ENCODE data around the gene SPCS3.
"Not testable (repeated sequence)": the region's sequence is repeated elsewhere in the genome, so short reads cannot be mapped to it uniquely, and the experiment has no call there.

The SPCS3 gene

DNA sequence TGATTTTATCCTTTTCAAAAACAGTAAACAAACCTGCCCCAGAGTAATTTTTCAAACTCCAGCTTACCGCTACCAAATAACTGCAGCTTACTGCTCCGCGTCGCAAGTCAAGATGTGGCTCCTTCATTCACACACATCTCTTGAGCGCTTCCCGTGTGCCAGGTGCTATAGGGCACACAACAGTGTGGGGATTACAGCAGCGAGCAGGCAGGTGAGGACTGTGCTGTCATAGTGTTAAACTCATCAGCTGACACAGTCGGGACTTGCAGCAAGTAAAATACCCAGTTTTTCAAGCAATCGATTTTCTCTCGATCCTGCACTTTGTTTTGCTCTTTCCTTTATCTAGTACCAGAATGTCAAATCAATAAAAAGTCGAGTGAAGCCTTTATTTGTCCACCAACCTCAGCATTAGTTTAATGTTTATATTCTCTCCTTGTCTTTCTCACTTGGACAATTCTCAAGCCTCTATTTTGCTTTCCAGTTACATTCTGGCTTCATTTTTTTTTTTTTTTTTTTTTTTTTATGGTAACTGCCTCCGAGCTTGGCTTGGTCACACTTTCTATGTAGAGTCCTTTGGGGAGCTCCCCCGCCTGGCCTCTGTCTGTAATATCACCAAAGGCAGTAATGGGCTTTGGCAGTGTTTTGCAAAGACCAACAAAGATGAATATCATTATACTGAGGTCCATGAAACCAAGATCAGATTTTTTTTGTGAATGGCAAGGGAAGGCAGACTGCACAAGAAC, 42.4 kb upstream of the SPCS3 start:
- Histone ChIP-seq H3K36me3 (ENCODE audit: insufficient read depth, low read length) (no peaks in the 10 kb centered on the region), H3K27me3 (ENCODE audit: insufficient read depth, low read length, poor library complexity) (peaks cover 7% of the 10 kb centered on the region), H3K27ac (ENCODE audit: low read length) (no peak overlapping the region), H3K4me2 (ENCODE audit: insufficient read depth, low read length) (no peak overlapping the region), H3K9me3 (ENCODE audit: insufficient read depth, low read length, severe bottlenecking) (no peaks in the 10 kb centered on the region), H4K20me1 (ENCODE audit: insufficient read depth, low read length) (no peaks in the 10 kb centered on the region), H2AFZ (ENCODE audit: low read depth, low read length) (no peak overlapping the region), H3K79me2 (ENCODE audit: insufficient read depth, low read length) (no peaks in the 10 kb centered on the region), H3K4me1 (ENCODE audit: insufficient read depth, low read length) (no peaks in the 10 kb centered on the region), H3K4me3 (ENCODE audit: low read depth in 1 of 2, low read length in 2 of 2) (no peak overlapping the region), H3K9ac (ENCODE audit: low read depth, low read length) (no peak overlapping the region)
- ATAC-seq (ENCODE audit: insufficient read depth, low read depth) (0 out of 3 replicates have a peak, but pooled peaks have one; percentile 47), DNase-seq (peak; percentile 21)
- TF ChIP-seq EZH2 (IDR thresholded peaks at IDR 0.05; ENCODE audit: borderline replicate concordance, low read depth, low read length, severe bottlenecking): no peak
- TF ChIP-seq, protein P1, sequence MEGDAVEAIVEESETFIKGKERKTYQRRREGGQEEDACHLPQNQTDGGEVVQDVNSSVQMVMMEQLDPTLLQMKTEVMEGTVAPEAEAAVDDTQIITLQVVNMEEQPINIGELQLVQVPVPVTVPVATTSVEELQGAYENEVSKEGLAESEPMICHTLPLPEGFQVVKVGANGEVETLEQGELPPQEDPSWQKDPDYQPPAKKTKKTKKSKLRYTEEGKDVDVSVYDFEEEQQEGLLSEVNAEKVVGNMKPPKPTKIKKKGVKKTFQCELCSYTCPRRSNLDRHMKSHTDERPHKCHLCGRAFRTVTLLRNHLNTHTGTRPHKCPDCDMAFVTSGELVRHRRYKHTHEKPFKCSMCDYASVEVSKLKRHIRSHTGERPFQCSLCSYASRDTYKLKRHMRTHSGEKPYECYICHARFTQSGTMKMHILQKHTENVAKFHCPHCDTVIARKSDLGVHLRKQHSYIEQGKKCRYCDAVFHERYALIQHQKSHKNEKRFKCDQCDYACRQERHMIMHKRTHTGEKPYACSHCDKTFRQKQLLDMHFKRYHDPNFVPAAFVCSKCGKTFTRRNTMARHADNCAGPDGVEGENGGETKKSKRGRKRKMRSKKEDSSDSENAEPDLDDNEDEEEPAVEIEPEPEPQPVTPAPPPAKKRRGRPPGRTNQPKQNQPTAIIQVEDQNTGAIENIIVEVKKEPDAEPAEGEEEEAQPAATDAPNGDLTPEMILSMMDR (IDR thresholded peaks at IDR 0.05; ENCODE audit: borderline replicate concordance, extremely low read depth, low read length, poor library complexity, severe bottlenecking): peak; percentile 38

DNA sequence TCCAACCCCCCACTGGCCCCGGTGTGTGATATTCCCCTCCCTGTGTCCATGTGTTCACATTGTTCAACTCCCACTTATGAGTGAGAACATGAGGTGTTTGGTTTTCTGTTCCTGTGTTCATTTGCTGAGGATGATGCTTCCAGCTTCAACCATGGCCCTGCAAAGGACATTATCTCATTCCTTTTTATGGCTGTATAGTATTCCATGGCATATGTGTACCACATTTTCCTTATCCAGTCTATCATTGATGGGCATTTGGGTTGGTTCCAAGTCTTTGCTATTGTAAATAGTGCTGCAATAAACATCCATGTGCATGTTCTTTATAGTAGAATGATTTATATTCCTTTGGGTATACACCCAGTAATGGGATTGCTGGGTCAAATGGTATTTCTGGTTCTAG, 40.2 kb upstream of the SPCS3 start:
- H4K20me1 ChIP-seq (ENCODE audit: insufficient read depth, low read length); H2AFZ ChIP-seq (ENCODE audit: low read depth, low read length); H3K27me3 ChIP-seq (ENCODE audit: insufficient read depth, low read length, poor library complexity); H3K9ac ChIP-seq (ENCODE audit: low read depth, low read length); H3K36me3 ChIP-seq (ENCODE audit: insufficient read depth, low read length); H3K4me2 ChIP-seq (ENCODE audit: insufficient read depth, low read length); H3K9me3 ChIP-seq (ENCODE audit: insufficient read depth, low read length, severe bottlenecking); H3K4me3 ChIP-seq (ENCODE audit: low read depth in 1 of 2, low read length in 2 of 2); H3K27ac ChIP-seq (ENCODE audit: low read length); DNase-seq; H3K79me2 ChIP-seq (ENCODE audit: insufficient read depth, low read length); H3K4me1 ChIP-seq (ENCODE audit: insufficient read depth, low read length); ATAC-seq (ENCODE audit: insufficient read depth, low read depth): not testable (repeated sequence)

DNA sequence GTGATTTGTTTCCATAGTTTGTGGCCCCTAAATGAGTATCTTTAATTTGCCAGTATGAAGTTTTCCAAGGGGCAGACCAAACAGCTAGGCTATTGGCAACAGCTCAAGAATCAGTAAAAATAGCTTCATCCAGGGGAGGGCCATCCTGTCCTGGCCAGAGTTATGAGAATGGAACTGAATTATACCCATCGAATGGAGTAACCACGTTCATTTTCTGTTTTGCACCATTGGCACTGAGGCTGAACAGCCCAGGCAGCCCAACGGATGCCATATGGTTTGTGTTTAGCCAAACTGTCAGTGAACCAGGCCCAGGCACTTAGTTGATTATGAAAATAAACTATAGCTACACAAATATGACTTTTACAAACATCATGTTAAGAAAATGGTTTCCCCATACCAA, 33.0 kb upstream of the SPCS3 start:
- ATAC-seq (ENCODE audit: insufficient read depth, low read depth) (no peak), DNase-seq (no peak)
- no peaks in the 10 kb centered on the region for H3K9me3 ChIP-seq (ENCODE audit: insufficient read depth, low read length, severe bottlenecking)
- TF ChIP-seq, protein P1 (IDR thresholded peaks at IDR 0.05; ENCODE audit: borderline replicate concordance, extremely low read depth, low read length, poor library complexity, severe bottlenecking): no peak
- TF ChIP-seq EZH2 (IDR thresholded peaks at IDR 0.05; ENCODE audit: borderline replicate concordance, low read depth, low read length, severe bottlenecking): no peak
- no peaks in the 10 kb centered on the region for H3K4me1 ChIP-seq (ENCODE audit: insufficient read depth, low read length)
- H3K36me3 ChIP-seq (ENCODE audit: insufficient read depth, low read length): no peaks in the 10 kb centered on the region
- H3K4me3 ChIP-seq (ENCODE audit: low read depth in 1 of 2, low read length in 2 of 2): no peak overlapping the region
- no peak overlapping the region for H3K27ac ChIP-seq (ENCODE audit: low read length)
- H4K20me1 ChIP-seq (ENCODE audit: insufficient read depth, low read length): no peaks in the 10 kb centered on the region
- no peak overlapping the region for H3K9ac ChIP-seq (ENCODE audit: low read depth, low read length)
- H3K79me2 ChIP-seq (ENCODE audit: insufficient read depth, low read length): no peaks in the 10 kb centered on the region
- peaks cover 16% of the 10 kb centered on the region for H3K27me3 ChIP-seq (ENCODE audit: insufficient read depth, low read length, poor library complexity)
- H2AFZ ChIP-seq (ENCODE audit: low read depth, low read length): no peak overlapping the region
- no peak overlapping the region for H3K4me2 ChIP-seq (ENCODE audit: insufficient read depth, low read length)

DNA sequence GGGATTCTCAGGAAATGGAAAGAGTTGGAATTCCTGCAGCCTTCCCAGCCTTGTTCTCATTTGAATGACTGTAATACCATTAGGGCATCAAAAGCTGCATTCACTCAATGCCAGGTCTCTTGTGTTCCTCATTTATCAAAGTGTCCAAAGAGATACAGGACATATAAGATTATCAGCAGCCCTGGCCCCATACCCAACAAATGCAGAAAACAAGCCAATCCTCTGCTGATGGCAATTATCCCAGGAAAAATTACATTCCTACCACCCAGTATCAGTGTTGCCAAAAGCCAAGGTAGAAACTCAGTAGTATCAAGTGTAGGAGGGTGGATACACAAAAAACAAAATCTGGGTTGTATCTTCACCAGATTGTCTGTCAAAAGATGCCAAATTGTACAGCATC, 32.2 kb upstream of the SPCS3 start:
- Histone ChIP-seq H3K27ac (ENCODE audit: low read length) (no peak overlapping the region), H3K4me3 (ENCODE audit: low read depth in 1 of 2, low read length in 2 of 2) (no peak overlapping the region)
- ATAC-seq (ENCODE audit: insufficient read depth, low read depth): no peak

More for the DNA sequence above, 32.2 kb upstream of the SPCS3 start:
- H3K4me1 ChIP-seq (ENCODE audit: insufficient read depth, low read length): no peaks in the 10 kb centered on the region
- H3K9me3 ChIP-seq (ENCODE audit: insufficient read depth, low read length, severe bottlenecking): no peaks in the 10 kb centered on the region
- no peak for TF ChIP-seq EZH2 (IDR thresholded peaks at IDR 0.05; ENCODE audit: borderline replicate concordance, low read depth, low read length, severe bottlenecking)
- TF ChIP-seq, protein P1 (IDR thresholded peaks at IDR 0.05; ENCODE audit: borderline replicate concordance, extremely low read depth, low read length, poor library complexity, severe bottlenecking): no peak
- H3K4me2 ChIP-seq (ENCODE audit: insufficient read depth, low read length): no peak overlapping the region
- H3K79me2 ChIP-seq (ENCODE audit: insufficient read depth, low read length): no peaks in the 10 kb centered on the region
- H3K27me3 ChIP-seq (ENCODE audit: insufficient read depth, low read length, poor library complexity): peaks cover 16% of the 10 kb centered on the region
- no peaks in the 10 kb centered on the region for H3K36me3 ChIP-seq (ENCODE audit: insufficient read depth, low read length)
- H4K20me1 ChIP-seq (ENCODE audit: insufficient read depth, low read length): no peaks in the 10 kb centered on the region
- H3K9ac ChIP-seq (ENCODE audit: low read depth, low read length): no peak overlapping the region
- no peak overlapping the region for H2AFZ ChIP-seq (ENCODE audit: low read depth, low read length)
- no peak for DNase-seq

Measured in DND-41 (cell line).